ENCODE data around the gene HOXC10. TPM values are rescaled to one million over a fixed set of nuclear protein-coding genes. Genes with fewer than 3 reads are reported as not detected.

Gene HOXC10
- total RNA-seq, 1 experiment from 2014 or later = 154 TPM

DNA sequence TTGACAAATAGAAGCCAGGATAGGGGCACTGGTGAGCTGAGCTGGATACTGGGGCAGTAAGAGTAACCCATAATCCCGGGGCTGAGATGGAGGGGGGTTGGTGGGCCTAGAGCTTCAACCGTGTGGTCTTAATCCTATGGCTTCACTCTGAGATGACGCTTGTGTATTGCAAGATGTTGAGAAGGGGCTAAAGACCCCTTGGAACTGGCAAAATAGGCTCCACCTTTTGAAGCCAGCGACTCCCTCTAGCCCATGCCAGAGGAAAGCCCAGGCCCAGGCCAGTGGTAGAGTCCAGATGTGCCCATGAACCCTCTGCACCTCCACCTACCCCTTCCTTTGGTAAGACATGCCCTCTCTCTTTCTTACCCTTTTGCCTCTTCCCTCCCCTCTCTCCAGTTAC, 25.6 kb upstream of the HOXC10 start:
- TF ChIP-seq POLR2AphosphoS5 (IDR thresholded peaks at IDR 0.05; ENCODE audit: low read depth, low read length) (no peak), TCF7L2 (IDR thresholded peaks at IDR 0.05; ENCODE audit: low read depth, low read length) (no peak), SIN3A (IDR thresholded peaks at IDR 0.05; ENCODE audit: borderline replicate concordance, insufficient read depth, low read depth, low read length) (no peak)
- TF ChIP-seq, protein P1, sequence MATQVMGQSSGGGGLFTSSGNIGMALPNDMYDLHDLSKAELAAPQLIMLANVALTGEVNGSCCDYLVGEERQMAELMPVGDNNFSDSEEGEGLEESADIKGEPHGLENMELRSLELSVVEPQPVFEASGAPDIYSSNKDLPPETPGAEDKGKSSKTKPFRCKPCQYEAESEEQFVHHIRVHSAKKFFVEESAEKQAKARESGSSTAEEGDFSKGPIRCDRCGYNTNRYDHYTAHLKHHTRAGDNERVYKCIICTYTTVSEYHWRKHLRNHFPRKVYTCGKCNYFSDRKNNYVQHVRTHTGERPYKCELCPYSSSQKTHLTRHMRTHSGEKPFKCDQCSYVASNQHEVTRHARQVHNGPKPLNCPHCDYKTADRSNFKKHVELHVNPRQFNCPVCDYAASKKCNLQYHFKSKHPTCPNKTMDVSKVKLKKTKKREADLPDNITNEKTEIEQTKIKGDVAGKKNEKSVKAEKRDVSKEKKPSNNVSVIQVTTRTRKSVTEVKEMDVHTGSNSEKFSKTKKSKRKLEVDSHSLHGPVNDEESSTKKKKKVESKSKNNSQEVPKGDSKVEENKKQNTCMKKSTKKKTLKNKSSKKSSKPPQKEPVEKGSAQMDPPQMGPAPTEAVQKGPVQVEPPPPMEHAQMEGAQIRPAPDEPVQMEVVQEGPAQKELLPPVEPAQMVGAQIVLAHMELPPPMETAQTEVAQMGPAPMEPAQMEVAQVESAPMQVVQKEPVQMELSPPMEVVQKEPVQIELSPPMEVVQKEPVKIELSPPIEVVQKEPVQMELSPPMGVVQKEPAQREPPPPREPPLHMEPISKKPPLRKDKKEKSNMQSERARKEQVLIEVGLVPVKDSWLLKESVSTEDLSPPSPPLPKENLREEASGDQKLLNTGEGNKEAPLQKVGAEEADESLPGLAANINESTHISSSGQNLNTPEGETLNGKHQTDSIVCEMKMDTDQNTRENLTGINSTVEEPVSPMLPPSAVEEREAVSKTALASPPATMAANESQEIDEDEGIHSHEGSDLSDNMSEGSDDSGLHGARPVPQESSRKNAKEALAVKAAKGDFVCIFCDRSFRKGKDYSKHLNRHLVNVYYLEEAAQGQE (IDR thresholded peaks at IDR 0.05; ENCODE audit: insufficient read depth in 1 of 2, low read depth in 2 of 2, low read length in 1 of 2) = no peak
- TF ChIP-seq, protein P2, sequence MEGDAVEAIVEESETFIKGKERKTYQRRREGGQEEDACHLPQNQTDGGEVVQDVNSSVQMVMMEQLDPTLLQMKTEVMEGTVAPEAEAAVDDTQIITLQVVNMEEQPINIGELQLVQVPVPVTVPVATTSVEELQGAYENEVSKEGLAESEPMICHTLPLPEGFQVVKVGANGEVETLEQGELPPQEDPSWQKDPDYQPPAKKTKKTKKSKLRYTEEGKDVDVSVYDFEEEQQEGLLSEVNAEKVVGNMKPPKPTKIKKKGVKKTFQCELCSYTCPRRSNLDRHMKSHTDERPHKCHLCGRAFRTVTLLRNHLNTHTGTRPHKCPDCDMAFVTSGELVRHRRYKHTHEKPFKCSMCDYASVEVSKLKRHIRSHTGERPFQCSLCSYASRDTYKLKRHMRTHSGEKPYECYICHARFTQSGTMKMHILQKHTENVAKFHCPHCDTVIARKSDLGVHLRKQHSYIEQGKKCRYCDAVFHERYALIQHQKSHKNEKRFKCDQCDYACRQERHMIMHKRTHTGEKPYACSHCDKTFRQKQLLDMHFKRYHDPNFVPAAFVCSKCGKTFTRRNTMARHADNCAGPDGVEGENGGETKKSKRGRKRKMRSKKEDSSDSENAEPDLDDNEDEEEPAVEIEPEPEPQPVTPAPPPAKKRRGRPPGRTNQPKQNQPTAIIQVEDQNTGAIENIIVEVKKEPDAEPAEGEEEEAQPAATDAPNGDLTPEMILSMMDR (IDR thresholded peaks at IDR 0.05) = no peak
- Histone ChIP-seq H3K27me3 (ENCODE audit: control insufficient read depth, insufficient read depth, low read length) (no peaks in the 10 kb centered on the region), H3K27ac (ENCODE audit: low read length) (peak overlapping the region; percentile 89), H3K4me3 (ENCODE audit: low read depth in 2 of 2, low read length in 2 of 2) (no peak overlapping the region), H3K4me1 (ENCODE audit: control insufficient read depth, insufficient read depth, low read length) (peaks cover 60% of the 10 kb centered on the region), H3K9me3 (ENCODE audit: control insufficient read depth, insufficient read depth, low read depth, low read length) (no peaks in the 10 kb centered on the region), H3K36me3 (ENCODE audit: control insufficient read depth, insufficient read depth, low read length) (peaks cover 4% of the 10 kb centered on the region; the same call in 1 of the 2 replicates)
- ChIA-PET POLR2A (interaction anchor here (0.6 to 0.7 kb wide), 2 partner anchors 31 to 131 kb away, joined by 3 to 4 read pairs; no protein-coding TSS in a partner anchor), CTCF (no interaction called here)
- in situ Hi-C loops (cut with HindIII; ENCODE audit: low pct_unique_long_range_greater_than_20kb, low sequenced_read_pairs) = no loop called here
- ATAC-seq (no peak), DNase-seq (ENCODE audit: low read depth, low spot score) (no peak)
- intact Hi-C loops (cut with micrococcal nuclease; ENCODE audit: unreplicated experiment) = no loop called here
- BruUV-seq (replicated peaks) = no TSS peak

DNA sequence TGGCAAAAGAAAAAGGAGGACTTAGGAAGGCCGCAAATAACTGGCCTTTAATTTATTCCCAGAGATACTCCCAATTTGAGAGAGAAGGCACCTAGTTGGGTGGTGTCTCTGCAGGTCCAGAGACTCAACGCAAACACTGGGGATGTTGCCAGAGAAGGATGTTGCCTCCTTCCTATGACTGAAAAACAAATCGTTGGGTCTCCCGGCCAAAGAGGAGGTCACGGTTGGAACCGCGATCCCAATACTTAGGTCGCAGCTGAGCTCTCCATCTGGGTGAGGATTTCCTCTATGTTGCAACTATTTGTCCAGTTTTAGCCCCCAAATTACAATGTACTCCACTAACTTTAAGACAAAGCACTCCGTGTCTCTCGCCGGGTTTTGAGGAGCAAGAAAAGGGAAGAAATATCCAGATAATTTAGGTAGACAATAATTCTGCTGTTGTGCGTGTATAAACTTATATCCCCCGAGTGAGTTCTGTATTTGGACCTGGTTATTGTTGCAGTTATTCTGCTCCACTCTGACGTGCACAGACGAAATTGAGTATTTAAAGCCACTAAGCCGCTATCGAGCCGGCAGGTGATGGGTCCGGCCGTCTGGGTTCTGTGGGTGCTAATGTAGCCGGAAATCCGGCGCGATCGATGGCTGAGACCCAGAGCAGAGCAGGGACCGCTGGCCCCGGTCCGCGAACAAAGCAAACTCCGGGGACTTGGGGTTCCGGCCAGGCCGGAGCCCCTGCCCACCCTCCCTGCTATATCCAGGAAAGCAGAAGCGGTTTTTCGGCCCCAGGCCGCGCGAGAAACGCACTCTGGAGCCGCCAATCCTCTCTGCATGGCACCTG, 24.5 kb upstream of the HOXC10 start:
- H3K27ac ChIP-seq (ENCODE audit: low read length) = peak overlapping the region; percentile 89
- peaks cover 68% of the 10 kb centered on the region for H3K4me1 ChIP-seq (ENCODE audit: control insufficient read depth, insufficient read depth, low read length)
- no peak overlapping the region for H3K4me3 ChIP-seq (ENCODE audit: low read depth in 2 of 2, low read length in 2 of 2)
- in situ Hi-C loops (cut with HindIII; ENCODE audit: low pct_unique_long_range_greater_than_20kb, low sequenced_read_pairs) (no loop called here), intact Hi-C loops (cut with micrococcal nuclease; ENCODE audit: unreplicated experiment) (no loop called here)
- no peaks in the 10 kb centered on the region for H3K9me3 ChIP-seq (ENCODE audit: control insufficient read depth, insufficient read depth, low read depth, low read length)
- CTCF ChIA-PET = no interaction called here
- TF ChIP-seq, protein P2 (IDR thresholded peaks at IDR 0.05) = no peak
- no peak for TF ChIP-seq SIN3A (IDR thresholded peaks at IDR 0.05; ENCODE audit: borderline replicate concordance, insufficient read depth, low read depth, low read length)
- no peak for TF ChIP-seq TCF7L2 (IDR thresholded peaks at IDR 0.05; ENCODE audit: low read depth, low read length)
- TF ChIP-seq, protein P1 (IDR thresholded peaks at IDR 0.05; ENCODE audit: insufficient read depth in 1 of 2, low read depth in 2 of 2, low read length in 1 of 2) = no peak
- no peak for TF ChIP-seq POLR2AphosphoS5 (IDR thresholded peaks at IDR 0.05; ENCODE audit: low read depth, low read length)
- BruUV-seq (replicated peaks) = no TSS peak
- H3K36me3 ChIP-seq (ENCODE audit: control insufficient read depth, insufficient read depth, low read length) = peaks cover 4% of the 10 kb centered on the region; the same call in 1 of the 2 replicates
- POLR2A ChIA-PET = no interaction called here
- no peaks in the 10 kb centered on the region for H3K27me3 ChIP-seq (ENCODE audit: control insufficient read depth, insufficient read depth, low read length)
- ATAC-seq (no peak), DNase-seq (ENCODE audit: low read depth, low spot score) (no peak)

All from Panc1 (cell line).